ENCODE data around the gene GALNT2. TPM values are rescaled to one million over a fixed set of nuclear protein-coding genes. Genes with fewer than 3 reads are reported as not detected.

The GALNT2 gene
- total and polyA plus RNA-seq, 2 of the 13 experiments (the other 11 are each of a cell fraction or from before 2014, with no cell fraction given), result 39.3 to 39.6 TPM

- in situ Hi-C loops (cut with HindIII; ENCODE audit: extremely low pct_ligation_motif_present, low pct_unique_long_range_greater_than_20kb), result no loop called here
- no peaks in the 10 kb centered on the region for H3K27me3 ChIP-seq (ENCODE audit: control insufficient read depth in 1 of 2, insufficient read depth in 2 of 2, low read length in 2 of 2)
- no peaks in the 10 kb centered on the region for H3K36me3 ChIP-seq (replicated peaks in 1 of 2; ENCODE audit: control insufficient read depth in 1 of 2, insufficient read depth in 2 of 2, low read length in 2 of 2)
- peaks cover 91% of the 10 kb centered on the region for H3K4me1 ChIP-seq (ENCODE audit: insufficient read depth, low read length)
- BruUV-seq (replicated peaks), result no TSS peak
- 4% methylated on average over 6 of the region's 6 CpGs for WGBS (ENCODE audit: low lambda C conversion rate)
- peak overlapping the region; percentile 95 for H3K27ac ChIP-seq (ENCODE audit: extremely low read length, insufficient read depth, low read length)
- TF ChIP-seq RNF219 (CRISPR knock-in tag; IDR thresholded peaks at IDR 0.05) (no peak), ZNF280B (CRISPR knock-in tag; IDR thresholded peaks at IDR 0.05; ENCODE audit: borderline replicate concordance) (peak; percentile 60; the same call in 1 of the 2 replicates), RAD21 (CRISPR knock-in tag; IDR thresholded peaks at IDR 0.05) (no peak), ZNF644 (CRISPR knock-in tag; IDR thresholded peaks at IDR 0.05; ENCODE audit: low read depth) (0 out of 2 replicates have a peak, but pooled peaks have one; percentile 7), ZNF639 (CRISPR knock-in tag; conservative IDR thresholded peaks at IDR 0.05) (0 out of 2 replicates have a peak, but pooled peaks have one; percentile 10), ZNF687 (CRISPR knock-in tag; IDR thresholded peaks at IDR 0.05) (peak; percentile 53)
- CTCF ChIA-PET (ENCODE audit: low intra/inter-chr PET ratio, low total read pairs), result no interaction called here
- peak overlapping the region; percentile 69 for H3K9ac ChIP-seq (ENCODE audit: insufficient read depth, low read depth, low read length)
- H3K9me3 ChIP-seq (ENCODE audit: low read length), result no peaks in the 10 kb centered on the region
- peak overlapping the region; percentile 42 to 60 (median 43) for H3K4me3 ChIP-seq (replicated peaks in 1 of 3; ENCODE audit: insufficient read depth in 1 of 3, low read depth in 2 of 3, low read length in 3 of 3)
- H3K79me2 ChIP-seq (ENCODE audit: insufficient read depth, low read length), result peaks cover 49% of the 10 kb centered on the region
- FAIRE-seq, result no peak
- no peak overlapping the region for H2AFZ ChIP-seq (ENCODE audit: low read length)
- peak overlapping the region; percentile 97 for H3K4me2 ChIP-seq (ENCODE audit: low read depth, low read length)
- POLR2A ChIA-PET, result interaction anchor here (0.6 to 2.1 kb wide), 3 partner anchors 26 to 69 kb away, joined by 4 to 8 read pairs (median 5); no protein-coding TSS in a partner anchor
- H4K20me1 ChIP-seq (ENCODE audit: insufficient read depth, low read length), result no peaks in the 10 kb centered on the region
- ATAC-seq, result peak; percentile 19
- peak; percentile 21 for DNase-seq (ENCODE audit: low spot score)
- intact Hi-C loops (cut with micrococcal nuclease; ENCODE audit: unreplicated experiment), result loop anchor here (2.0 kb wide), 2 partner anchors 39 to 91 kb away; no protein-coding TSS in a partner anchor
Observed at GRCh38 chr1:230159580-230159979, 92.5 kb downstream of the GALNT2 start.

All from HepG2 (cell line).